CD4-positive, CD25-positive, alpha-beta regulatory T cell (primary cell): Measurements from ENCODE around the gene TENM4. TPM values are rescaled to one million over a fixed set of nuclear protein-coding genes. Genes with fewer than 3 reads are reported as not detected.

Source experiments
- ATAC-seq, 2 donors: fragments of 150-1000 bp; cut with Tn5 transposase; one replicate each; pipeline ENCODE4 v1.10.0; 2021; ENCODE audit warnings: low read depth in 2 of 2, moderate number of reproducible peaks in 2 of 2, moderate library complexity in 1 of 2
- DNase-seq, 3 donors: peaks; one replicate each; pipeline versions ENCODE4 v3.0.0 to v3.0.0-alpha.2; 2012 to 2022; ENCODE audit warnings: mixed read lengths in 1 of 3
- H3K27ac ChIP-seq: one replicate; pipeline ENCODE4 v1.7.0; 2013; ENCODE audit warnings: mild to moderate bottlenecking, low read length; ENCODE audit not compliant: insufficient read depth, poor library complexity, severe bottlenecking
- H3K27me3 ChIP-seq: one replicate; pipeline ENCODE4 v1.7.0; 2013; ENCODE audit warnings: low read length; ENCODE audit not compliant: control insufficient read depth, insufficient read depth
- H3K36me3 ChIP-seq: one replicate; pipeline ENCODE4 v1.7.0; 2013; ENCODE audit warnings: mild to moderate bottlenecking, low read length, moderate library complexity; ENCODE audit not compliant: control insufficient read depth, insufficient read depth
- H3K4me1 ChIP-seq: 2 replicates; pipeline ENCODE4 v1.7.0; 2013; ENCODE audit warnings: mild to moderate bottlenecking, low read length; ENCODE audit not compliant: insufficient read depth, control insufficient read depth, poor library complexity, severe bottlenecking
- H3K4me3 ChIP-seq: one replicate; pipeline ENCODE4 v1.7.0; 2013; ENCODE audit warnings: low read depth, mild to moderate bottlenecking, low read length, moderate library complexity
- H3K9me3 ChIP-seq, 2 experiments: 1 replicate in 1 of 2; 2 replicates in 1 of 2; pipeline ENCODE4 v1.7.0; 2013; ENCODE audit warnings: low read length in 2 of 2, mild to moderate bottlenecking in 1 of 2, moderate library complexity in 1 of 2; ENCODE audit not compliant: control insufficient read depth in 2 of 2
- H3K27ac Mint-ChIP-seq, 3 donors: one replicate each; pipeline ENCODE4 v1.8.0; 2020 to 2022; ENCODE audit warnings: mild to moderate bottlenecking in 3 of 3, mixed read lengths in 3 of 3, moderate library complexity in 2 of 3
- H3K27me3 Mint-ChIP-seq: one replicate; pipeline ENCODE4 v1.8.0; 2022; ENCODE audit warnings: mild to moderate bottlenecking, mixed read lengths
- H3K36me3 Mint-ChIP-seq: one replicate; pipeline ENCODE4 v1.8.0; 2020; ENCODE audit warnings: mixed read lengths
- H3K4me1 Mint-ChIP-seq, 4 donors: one replicate each; pipeline ENCODE4 v1.8.0; 2020 to 2022; ENCODE audit warnings: mixed read lengths in 4 of 4, mild to moderate bottlenecking in 1 of 4
- H3K4me3 Mint-ChIP-seq, 4 donors: one replicate each; pipeline ENCODE4 v1.8.0; 2020 to 2022; ENCODE audit warnings: mild to moderate bottlenecking in 4 of 4, mixed read lengths in 4 of 4, moderate library complexity in 3 of 4
- H3K9me3 Mint-ChIP-seq, 7 donors: one replicate each; pipeline ENCODE4 v1.8.0; 2020 to 2022; ENCODE audit warnings: mixed read lengths in 7 of 7, mild to moderate bottlenecking in 3 of 7, moderate library complexity in 2 of 7
- polyA plus RNA-seq, 4 donors: library from polyadenylated mRNA; unstranded; fragments of 300-500 nt; fragmentation: Illumina TruSeq; gene quantifications; one replicate each; pipeline ENCODE4 v1.2.3, GENCODE V29; 2021
- total RNA-seq: library from RNA; stranded (reverse); gene quantifications from one replicate; pipeline ENCODE4 v1.2.3, GENCODE V29; 2022

The TENM4 gene
- total and polyA plus RNA-seq, 5 donors from 2014 or later: 0.02 TPM; not detected in 4

DNA sequence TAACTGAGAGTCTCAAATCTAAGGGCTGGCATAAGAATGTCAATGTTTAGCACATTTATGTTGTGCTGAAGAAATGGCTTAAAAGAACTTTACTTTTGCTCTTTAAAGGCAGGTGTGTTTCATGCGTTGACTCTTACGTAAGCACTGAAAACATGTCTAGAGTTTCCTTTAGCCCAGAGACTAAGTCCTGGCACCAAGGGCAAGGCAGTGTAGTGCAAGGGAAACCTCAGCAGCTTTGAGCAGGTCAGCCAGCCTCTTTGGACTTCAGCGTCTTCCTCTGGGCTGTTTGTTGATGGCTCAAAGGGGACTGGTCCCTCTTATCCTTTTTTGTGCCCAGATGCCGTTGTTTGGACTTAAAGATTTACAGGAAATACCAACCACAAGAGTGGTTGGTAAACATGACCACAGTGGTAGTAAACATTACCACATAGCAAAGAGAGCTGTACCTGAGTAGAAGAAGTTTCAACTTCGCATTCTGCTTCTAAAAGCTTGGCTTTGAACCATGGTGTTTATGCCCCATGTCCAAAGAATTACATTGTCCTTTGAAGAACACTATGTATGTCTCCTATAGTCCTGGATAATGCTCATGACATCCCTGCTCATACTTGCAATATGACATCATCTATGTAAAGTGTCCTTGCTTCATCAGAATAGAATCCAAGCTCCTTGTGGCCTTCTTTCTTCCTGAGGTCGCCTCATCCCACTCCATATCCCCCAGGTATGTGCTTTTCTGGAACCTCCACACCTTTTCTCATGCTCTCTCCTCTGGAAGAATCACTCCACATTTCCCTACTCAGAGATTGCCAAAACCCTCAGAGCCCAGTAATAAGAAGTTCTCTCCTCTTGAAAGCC is 23.5 kb downstream of the TENM4 start:
- H3K9me3 ChIP-seq: no peaks in the 10 kb centered on the region
- H3K27ac ChIP-seq: no peak overlapping the region
- Mint-ChIP-seq H3K4me3 (no peak overlapping the region), H3K27me3 (no peaks in the 10 kb centered on the region), H3K9me3 (peaks cover 0 to 4% (median 0%) of the 10 kb centered on the region in 7 donors), H3K36me3 (no peaks in the 10 kb centered on the region), H3K4me1 (no peaks in the 10 kb centered on the region), H3K27ac (no peak overlapping the region)
- DNase-seq (no peak), ATAC-seq (no peak)
- no peaks in the 10 kb centered on the region for H3K36me3 ChIP-seq
- no peaks in the 10 kb centered on the region for H3K4me1 ChIP-seq
- H3K4me3 ChIP-seq: no peak overlapping the region
- peaks cover 2% of the 10 kb centered on the region for H3K27me3 ChIP-seq

DNA sequence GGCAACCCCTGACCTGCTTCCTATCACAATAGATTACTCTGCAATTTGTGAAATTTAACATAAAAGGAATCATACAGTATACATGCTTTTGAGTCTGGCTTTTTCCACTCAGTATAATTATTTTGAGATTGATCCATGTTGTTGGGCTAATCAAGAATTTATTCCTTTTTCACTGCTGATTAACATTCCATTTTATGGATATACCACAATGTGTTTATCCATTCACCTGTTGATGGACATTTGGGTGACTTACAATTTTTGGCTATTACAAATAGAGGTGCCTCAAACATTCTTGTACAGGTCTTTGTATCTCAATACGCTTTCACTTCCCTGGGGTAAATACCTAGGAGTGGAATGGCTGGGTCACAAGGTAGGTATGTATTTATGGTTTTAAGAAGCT is 24.9 kb downstream of the TENM4 start:
- no peaks in the 10 kb centered on the region for H3K36me3 Mint-ChIP-seq
- Histone ChIP-seq H3K9me3 (no peaks in the 10 kb centered on the region), H3K27me3 (peaks cover 2% of the 10 kb centered on the region), H3K27ac (no peak overlapping the region), H3K4me1 (no peaks in the 10 kb centered on the region), H3K4me3 (no peak overlapping the region), H3K36me3 (no peaks in the 10 kb centered on the region)
- ATAC-seq (no peak), DNase-seq (no peak)
- H3K27me3 Mint-ChIP-seq: no peaks in the 10 kb centered on the region
- peaks cover 0 to 4% (median 0%) of the 10 kb centered on the region in 7 donors for H3K9me3 Mint-ChIP-seq
- H3K27ac Mint-ChIP-seq: no peak overlapping the region
- no peaks in the 10 kb centered on the region for H3K4me1 Mint-ChIP-seq
- no peak overlapping the region for H3K4me3 Mint-ChIP-seq

DNA sequence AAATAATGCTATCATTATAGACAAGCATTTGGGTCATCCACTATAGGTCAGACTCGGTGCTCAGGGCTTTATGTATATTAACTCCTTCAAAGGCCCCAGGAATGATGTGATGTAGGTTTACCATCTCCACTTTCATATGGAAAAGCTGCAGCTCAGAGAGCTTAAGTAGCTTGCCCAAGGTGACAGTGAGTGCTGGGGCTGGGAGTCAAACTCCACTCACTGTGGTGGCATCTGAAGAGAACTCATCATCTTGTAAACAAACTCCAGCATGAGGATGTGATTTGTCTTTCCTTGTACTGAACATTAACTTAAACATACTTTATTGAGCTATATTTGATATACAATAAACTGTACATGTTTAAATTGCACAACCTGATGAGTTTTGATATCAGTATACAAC is 25.4 kb downstream of the TENM4 start:
- Mint-ChIP-seq H3K4me3 (no peak overlapping the region), H3K9me3 (peaks cover 0 to 4% (median 0%) of the 10 kb centered on the region in 7 donors), H3K27ac (no peak overlapping the region), H3K27me3 (no peaks in the 10 kb centered on the region), H3K36me3 (no peaks in the 10 kb centered on the region), H3K4me1 (no peaks in the 10 kb centered on the region)
- H3K36me3 ChIP-seq: no peaks in the 10 kb centered on the region
- H3K27me3 ChIP-seq: peaks cover 2% of the 10 kb centered on the region
- ATAC-seq (no peak), DNase-seq (no peak)
- H3K27ac ChIP-seq: no peak overlapping the region
- no peaks in the 10 kb centered on the region for H3K9me3 ChIP-seq
- H3K4me1 ChIP-seq: no peaks in the 10 kb centered on the region
- H3K4me3 ChIP-seq: no peak overlapping the region

DNA sequence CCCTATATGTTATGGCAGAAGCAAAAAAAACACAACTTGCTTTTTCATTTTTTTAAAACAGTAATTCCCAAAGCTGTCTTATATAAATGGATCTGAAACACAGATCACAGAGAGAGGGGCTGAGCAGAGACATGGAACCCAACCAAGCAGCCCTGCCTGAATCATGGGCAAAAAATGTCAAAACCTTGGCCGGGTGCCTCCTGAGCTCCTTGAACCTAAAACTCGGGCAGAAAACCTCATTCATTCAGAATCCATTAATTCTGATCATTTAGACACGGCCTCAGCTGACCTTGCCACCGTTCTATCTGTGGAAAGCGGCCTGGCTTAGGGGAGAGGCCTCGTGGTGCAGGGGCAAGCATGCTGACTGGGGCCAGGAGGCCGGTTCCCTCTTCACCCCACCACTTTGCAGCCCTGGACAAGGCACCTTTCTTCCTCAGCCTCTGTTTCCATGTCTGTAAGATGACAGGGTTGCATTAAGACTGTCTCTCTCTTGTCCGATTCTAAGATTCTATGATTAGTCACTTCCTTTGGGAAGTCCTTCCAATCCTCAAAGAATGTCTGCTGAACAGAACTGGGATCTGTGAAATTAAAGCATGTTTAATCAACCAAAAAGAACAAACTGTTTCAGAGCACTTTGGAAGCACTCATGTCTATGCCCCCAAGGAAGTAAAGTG is 26.0 kb downstream of the TENM4 start:
- Histone ChIP-seq H3K4me1 (no peaks in the 10 kb centered on the region), H3K36me3 (no peaks in the 10 kb centered on the region), H3K9me3 (no peaks in the 10 kb centered on the region), H3K27ac (no peak overlapping the region), H3K4me3 (no peak overlapping the region), H3K27me3 (peaks cover 2% of the 10 kb centered on the region)
- H3K9me3 Mint-ChIP-seq: peaks cover 0 to 4% (median 0%) of the 10 kb centered on the region in 7 donors
- DNase-seq: no peak
- no peak for ATAC-seq
- no peaks in the 10 kb centered on the region for H3K27me3 Mint-ChIP-seq
- no peak overlapping the region for H3K4me3 Mint-ChIP-seq
- H3K36me3 Mint-ChIP-seq: no peaks in the 10 kb centered on the region
- H3K27ac Mint-ChIP-seq: no peak overlapping the region
- H3K4me1 Mint-ChIP-seq: no peaks in the 10 kb centered on the region

DNA sequence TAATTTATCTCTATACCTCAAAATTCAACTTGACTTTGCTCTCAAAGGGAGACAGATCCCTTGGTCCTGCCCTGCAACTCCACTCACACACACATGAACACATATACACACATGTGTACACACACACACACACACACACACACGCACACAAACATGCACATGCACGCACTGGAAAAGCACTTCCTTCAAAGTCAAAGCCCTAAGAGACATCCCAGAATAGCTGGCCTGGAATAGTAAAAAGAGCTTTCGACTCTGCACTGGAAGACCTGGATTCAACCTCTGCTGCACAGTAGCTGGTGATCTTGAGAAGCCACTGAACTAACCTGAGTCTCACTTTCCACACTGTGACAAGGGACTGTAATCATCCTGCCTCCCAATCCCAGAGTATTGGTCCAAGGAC is 26.8 kb downstream of the TENM4 start:
- H3K9me3 ChIP-seq: no peaks in the 10 kb centered on the region
- H3K27ac Mint-ChIP-seq: no peak overlapping the region
- no peak overlapping the region for H3K4me3 ChIP-seq
- DNase-seq: no peak
- H3K4me3 Mint-ChIP-seq: no peak overlapping the region
- no peaks in the 10 kb centered on the region for H3K36me3 Mint-ChIP-seq
- no peaks in the 10 kb centered on the region for H3K36me3 ChIP-seq
- no peak for ATAC-seq
- H3K4me1 ChIP-seq: no peaks in the 10 kb centered on the region
- H3K27me3 Mint-ChIP-seq: no peaks in the 10 kb centered on the region
- H3K27me3 ChIP-seq: no peaks in the 10 kb centered on the region
- H3K4me1 Mint-ChIP-seq: no peaks in the 10 kb centered on the region
- H3K9me3 Mint-ChIP-seq: peaks cover 0 to 4% (median 0%) of the 10 kb centered on the region in 7 donors
- H3K27ac ChIP-seq: no peak overlapping the region

DNA sequence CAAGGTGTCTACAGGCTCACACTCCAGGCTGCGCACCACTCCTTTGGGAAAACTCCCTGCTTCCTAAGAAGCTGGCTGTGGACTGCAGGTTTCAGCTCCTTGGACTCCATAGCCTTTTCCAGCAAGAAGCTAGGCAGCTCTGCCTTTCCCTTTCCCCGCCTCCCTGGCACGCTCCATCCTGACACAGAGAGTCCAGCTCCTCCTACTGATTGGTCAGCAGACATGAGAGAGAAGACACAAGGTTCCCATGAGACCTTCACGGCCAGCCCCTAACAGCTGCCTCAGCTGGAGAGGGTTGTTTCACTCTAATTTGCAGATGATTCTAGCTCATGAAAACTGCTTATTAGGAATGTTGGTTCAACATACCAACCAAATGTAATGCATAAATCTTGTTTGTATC is 27.6 kb downstream of the TENM4 start:
- no peaks in the 10 kb centered on the region for H3K4me1 ChIP-seq
- Mint-ChIP-seq H3K27me3 (no peaks in the 10 kb centered on the region), H3K4me1 (no peaks in the 10 kb centered on the region), H3K4me3 (no peak overlapping the region), H3K27ac (no peak overlapping the region), H3K9me3 (peaks cover 0 to 5% (median 0%) of the 10 kb centered on the region in 7 donors), H3K36me3 (no peaks in the 10 kb centered on the region)
- no peak for DNase-seq
- no peaks in the 10 kb centered on the region for H3K27me3 ChIP-seq
- no peak overlapping the region for H3K4me3 ChIP-seq
- H3K27ac ChIP-seq: no peak overlapping the region
- no peaks in the 10 kb centered on the region for H3K36me3 ChIP-seq
- ATAC-seq: no peak
- no peaks in the 10 kb centered on the region for H3K9me3 ChIP-seq

DNA sequence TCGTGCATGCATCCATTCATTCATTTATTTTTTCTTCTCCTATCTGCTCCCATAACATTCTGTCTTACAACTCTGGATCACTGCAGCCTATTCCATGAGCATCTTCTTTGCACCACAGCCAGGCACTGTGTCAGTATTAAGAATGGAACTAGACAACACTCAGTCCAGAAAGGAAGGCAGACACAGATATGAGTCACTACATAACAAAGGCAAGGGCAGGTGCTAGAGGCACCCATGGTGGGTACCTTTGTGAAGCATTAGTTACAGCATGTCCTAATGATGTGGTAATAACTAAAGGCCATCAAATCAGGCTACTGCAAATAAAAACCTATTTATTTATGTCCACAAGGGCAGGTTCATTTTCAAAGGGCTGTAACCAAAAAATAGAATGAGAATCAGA is 28.1 kb downstream of the TENM4 start:
- Histone ChIP-seq H3K27me3 (no peaks in the 10 kb centered on the region), H3K9me3 (no peaks in the 10 kb centered on the region), H3K4me3 (no peak overlapping the region), H3K36me3 (no peaks in the 10 kb centered on the region), H3K4me1 (no peaks in the 10 kb centered on the region), H3K27ac (no peak overlapping the region)
- Mint-ChIP-seq H3K4me3 (no peak overlapping the region), H3K27me3 (no peaks in the 10 kb centered on the region), H3K27ac (no peak overlapping the region), H3K4me1 (no peaks in the 10 kb centered on the region), H3K9me3 (peaks cover 0 to 5% (median 0%) of the 10 kb centered on the region in 7 donors), H3K36me3 (no peaks in the 10 kb centered on the region)
- ATAC-seq (no peak), DNase-seq (no peak)
